CD4-positive, alpha-beta T cell (primary cell): Measurements from ENCODE around the gene MAPKAPK3. TPM values are rescaled to one million over a fixed set of nuclear protein-coding genes. Genes with fewer than 3 reads are reported as not detected.

Experiments used
- ATAC-seq: fragments of 200-7000 bp; cut with Tn5 transposase; one replicate; pipeline ENCODE4 v1.10.0; 2022; ENCODE audit warnings: mild to moderate bottlenecking; ENCODE audit not compliant: poor library complexity
- CTCF ChIA-PET: fragments of 350-600 bp; sonication (Branson Sonifier 250); formaldehyde crosslinking; loops from one replicate; lab custom pipeline; 2021; ENCODE audit warnings: antibody characterized with exemption, inconsistent platforms; lab: Charles Lee
- POLR2A ChIA-PET: fragments of 350-600 bp; sonication (Branson Sonifier 250); formaldehyde crosslinking; loops from one replicate; lab custom pipeline; 2021; ENCODE audit warnings: antibody characterized with exemption, inconsistent platforms; lab: Charles Lee
- DNase-seq, 14 experiments: peaks; one replicate each; pipeline ENCODE4 v3.0.0-alpha.2; 2013 to 2020; ENCODE audit warnings: mixed read lengths in 2 of 14
- H3K27ac ChIP-seq, 2 donors: one replicate each; pipeline versions ENCODE4 v1.5.1 to v1.7.0; 2013; ENCODE audit warnings: low read length in 2 of 2, low read depth in 1 of 2, mild to moderate bottlenecking in 1 of 2
- H3K27me3 ChIP-seq, 2 experiments: 1 replicate in 1 of 2; 2 replicates in 1 of 2; pipeline versions ENCODE4 v1.6.1 to v1.7.0; 2013; ENCODE audit warnings: low read length in 2 of 2, control low read depth in 1 of 2, mild to moderate bottlenecking in 1 of 2, moderate library complexity in 1 of 2; ENCODE audit not compliant: insufficient read depth in 2 of 2, control insufficient read depth in 1 of 2
- H3K36me3 ChIP-seq: one replicate; pipeline ENCODE4 v1.6.1; 2013; ENCODE audit warnings: low read length, control low read depth; ENCODE audit not compliant: insufficient read depth
- H3K4me1 ChIP-seq: one replicate; pipeline ENCODE4 v1.6.1; 2013; ENCODE audit warnings: low read length, control low read depth; ENCODE audit not compliant: insufficient read depth
- H3K4me3 ChIP-seq: one replicate; pipeline ENCODE4 v1.5.1; 2013; ENCODE audit warnings: mild to moderate bottlenecking, low read length, moderate library complexity
- H3K9me3 ChIP-seq, 2 experiments: 1 replicate in 1 of 2; 2 replicates in 1 of 2; pipeline versions ENCODE4 v1.6.1 to v1.7.0; 2013; ENCODE audit warnings: low read length in 2 of 2, mild to moderate bottlenecking in 2 of 2, control low read depth in 1 of 2, moderate library complexity in 1 of 2; ENCODE audit not compliant: control insufficient read depth in 1 of 2, insufficient read depth in 1 of 2
- H3K27ac Mint-ChIP-seq: one replicate; pipeline ENCODE4 v1.8.0; 2020; ENCODE audit warnings: mixed read lengths
- H3K27me3 Mint-ChIP-seq: one replicate; pipeline ENCODE4 v1.8.0; 2021; ENCODE audit warnings: mixed read lengths
- H3K36me3 Mint-ChIP-seq: one replicate; pipeline ENCODE4 v1.8.0; 2021; ENCODE audit warnings: low read depth, mixed read lengths
- H3K4me1 Mint-ChIP-seq: one replicate; pipeline ENCODE4 v1.8.0; 2021; ENCODE audit warnings: low read depth, mixed read lengths
- H3K4me3 Mint-ChIP-seq: one replicate; pipeline ENCODE4 v1.8.0; 2020; ENCODE audit warnings: mild to moderate bottlenecking, mixed read lengths
- H3K9me3 Mint-ChIP-seq: one replicate; pipeline ENCODE4 v1.8.0; 2020; ENCODE audit warnings: mixed read lengths
- intact Hi-C, 2 experiments: fragments of 100-400 bp; cut with DNase I in 1 of 2; cut with micrococcal nuclease in 1 of 2; formaldehyde crosslinking; loops; one replicate each; pipeline versions ENCODE4 v1.15.1 to v1.9.0; 2023 to 2025; cut with DNase I, micrococcal nuclease
- total RNA-seq, 174 experiments: library from RNA in 2 of 174; stranded (reverse) in 2 of 174; gene quantifications; one replicate each; pipeline ENCODE4 v1.2.3 and lab custom pipeline; 2021 to 2026
- TF ChIP-seq, protein P1 (sequence below): fragments of 200-600 bp; IDR thresholded peaks from one replicate; pipeline ENCODE4 v1.8.0; 2022; ENCODE audit warnings: antibody characterized with exemption, mild to moderate bottlenecking

Gene MAPKAPK3
- total RNA-seq, 2 experiments from 2014 or later = 16.4 to 16.6 TPM

DNA sequence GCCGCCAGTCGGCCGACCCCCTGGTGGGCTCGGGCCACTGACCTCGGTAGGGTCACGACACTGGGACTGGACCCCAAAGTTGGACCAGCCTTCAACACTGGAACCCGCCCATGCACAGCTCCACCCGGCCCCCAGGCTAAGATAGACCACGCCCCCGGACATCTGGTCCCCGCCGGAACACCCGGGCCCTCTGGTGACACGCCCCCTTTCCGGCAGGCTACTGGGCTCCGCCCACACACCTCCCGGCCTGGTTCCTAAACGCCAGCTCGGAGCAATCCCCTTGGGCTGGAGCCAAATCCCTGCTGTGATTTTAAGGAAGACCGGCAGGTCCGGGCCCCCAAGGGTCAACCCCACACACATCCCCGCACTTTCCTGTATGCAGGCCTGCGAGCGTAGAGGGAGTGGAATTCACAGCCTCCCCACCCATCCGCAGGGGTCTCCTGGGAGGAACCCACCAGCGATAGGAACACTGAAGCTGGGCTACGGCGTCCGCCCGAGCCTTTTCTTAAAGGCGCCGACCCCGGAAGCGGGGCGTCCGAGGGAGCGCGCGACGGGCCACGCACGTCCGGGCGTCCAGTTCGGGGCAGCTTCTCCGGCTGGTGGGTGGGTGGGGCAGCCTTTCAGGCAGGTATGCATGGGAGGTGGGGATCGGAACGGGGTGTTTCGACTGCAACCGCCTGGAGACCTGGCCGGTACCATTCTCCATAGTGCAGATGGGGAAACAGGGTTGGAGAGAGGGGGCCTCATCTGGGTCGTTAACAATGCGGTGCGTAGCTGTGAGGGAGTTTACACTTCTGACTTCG lies 47.8 kb upstream of the MAPKAPK3 start, which contains the start of gene HEMK1:
Gene HEMK1, plus strand, starts transcription at position 576 of the 803 bp plus-strand sequence. CDS start 1,583 bp downstream, outside the sequence.
- Mint-ChIP-seq H3K27me3 (no peaks in the 10 kb centered on the region), H3K4me1 (peaks cover 78% of the 10 kb centered on the region), H3K4me3 (peak within 1 kb of the TSS; percentile 97), H3K27ac (peak within 1 kb of the TSS; percentile 89), H3K9me3 (no peaks in the 10 kb centered on the region), H3K36me3 (peaks cover 20% of the 10 kb centered on the region)
- Histone ChIP-seq H3K27me3 (no peaks in the 10 kb centered on the region), H3K4me1 (peaks cover 79% of the 10 kb centered on the region), H3K9me3 (no peaks in the 10 kb centered on the region), H3K27ac (peak within 1 kb of the TSS; percentile 80 to 83), H3K36me3 (peaks cover 7% of the 10 kb centered on the region), H3K4me3 (peak within 1 kb of the TSS; percentile 77)
- ATAC-seq (peak; percentile 64), DNase-seq (peak; percentile 84 to 97 (median 91))
- intact Hi-C loops = loop anchor here (2.0 to 10.0 kb wide), 6 partner anchors 52 to 1966 kb away; partner anchors contain the start of genes MANF (in 2 of the 2), DCAF1 (in 1 of the 2), NT5DC2 (in 1 of the 2) and TEX264 (in 1 of the 2)
- TF ChIP-seq, protein P1, sequence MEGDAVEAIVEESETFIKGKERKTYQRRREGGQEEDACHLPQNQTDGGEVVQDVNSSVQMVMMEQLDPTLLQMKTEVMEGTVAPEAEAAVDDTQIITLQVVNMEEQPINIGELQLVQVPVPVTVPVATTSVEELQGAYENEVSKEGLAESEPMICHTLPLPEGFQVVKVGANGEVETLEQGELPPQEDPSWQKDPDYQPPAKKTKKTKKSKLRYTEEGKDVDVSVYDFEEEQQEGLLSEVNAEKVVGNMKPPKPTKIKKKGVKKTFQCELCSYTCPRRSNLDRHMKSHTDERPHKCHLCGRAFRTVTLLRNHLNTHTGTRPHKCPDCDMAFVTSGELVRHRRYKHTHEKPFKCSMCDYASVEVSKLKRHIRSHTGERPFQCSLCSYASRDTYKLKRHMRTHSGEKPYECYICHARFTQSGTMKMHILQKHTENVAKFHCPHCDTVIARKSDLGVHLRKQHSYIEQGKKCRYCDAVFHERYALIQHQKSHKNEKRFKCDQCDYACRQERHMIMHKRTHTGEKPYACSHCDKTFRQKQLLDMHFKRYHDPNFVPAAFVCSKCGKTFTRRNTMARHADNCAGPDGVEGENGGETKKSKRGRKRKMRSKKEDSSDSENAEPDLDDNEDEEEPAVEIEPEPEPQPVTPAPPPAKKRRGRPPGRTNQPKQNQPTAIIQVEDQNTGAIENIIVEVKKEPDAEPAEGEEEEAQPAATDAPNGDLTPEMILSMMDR = no peak
- POLR2A ChIA-PET = interaction anchor here (0.6 to 13.2 kb wide), 30 partner anchors 9 to 1475 kb away, joined by 3 to 446 read pairs (median 4); partner anchors contain the start of genes CACNA2D2, CISH, CYB561D2 and DCAF1
- CTCF ChIA-PET = interaction anchor here (0.7 to 6.8 kb wide), 11 partner anchors 8 to 803 kb away, joined by 3 to 234 read pairs (median 3); partner anchors contain the start of genes CISH and MAPKAPK3

DNA sequence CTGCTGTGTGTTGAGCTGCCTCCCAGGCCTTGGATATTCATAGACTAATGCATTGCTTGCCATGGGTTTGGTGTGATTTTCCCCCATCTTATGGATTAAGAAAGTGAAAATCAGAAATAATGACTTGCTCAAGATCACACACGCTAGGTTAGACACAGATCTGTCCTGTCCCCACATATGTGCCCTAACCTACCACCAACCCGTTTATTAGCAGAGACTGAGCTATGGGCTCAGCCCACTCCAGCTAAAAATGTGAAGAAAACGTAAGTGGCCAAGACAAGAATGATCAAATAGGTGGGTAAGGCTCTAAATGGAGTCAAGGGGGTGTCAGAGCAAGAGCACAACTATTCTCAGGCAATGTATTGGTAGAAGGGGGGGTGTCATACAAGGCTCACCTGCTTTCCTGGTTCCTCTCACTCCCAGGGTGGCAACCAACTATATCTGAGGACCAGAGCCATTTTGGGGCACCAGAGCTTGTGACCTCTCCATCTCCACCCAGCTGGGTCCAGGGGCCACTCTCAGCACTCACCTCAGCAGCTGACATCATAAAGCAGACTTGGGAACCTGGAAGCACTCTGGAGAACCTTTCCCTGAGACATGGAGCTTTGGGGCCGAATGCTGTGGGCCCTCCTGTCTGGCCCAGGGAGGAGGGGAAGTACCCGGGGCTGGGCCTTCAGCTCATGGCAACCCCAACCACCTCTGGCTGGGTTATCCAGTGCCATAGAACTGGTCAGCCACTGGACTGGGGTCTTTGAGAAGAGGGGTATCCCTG lies 46.3 kb upstream of the MAPKAPK3 start:
- H3K27ac ChIP-seq = peak overlapping the region; percentile 80 to 83
- H3K27me3 ChIP-seq = no peaks in the 10 kb centered on the region
- ATAC-seq (no peak), DNase-seq (no peak)
- no peak overlapping the region for H3K4me3 ChIP-seq
- H3K27ac Mint-ChIP-seq = peak overlapping the region; percentile 89
- H3K4me1 Mint-ChIP-seq = peaks cover 86% of the 10 kb centered on the region
- H3K9me3 Mint-ChIP-seq = no peaks in the 10 kb centered on the region
- peak overlapping the region; percentile 97 for H3K4me3 Mint-ChIP-seq
- TF ChIP-seq, protein P1 = no peak
- peaks cover 7% of the 10 kb centered on the region for H3K36me3 ChIP-seq
- peaks cover 94% of the 10 kb centered on the region for H3K4me1 ChIP-seq
- no peaks in the 10 kb centered on the region for H3K27me3 Mint-ChIP-seq
- intact Hi-C loops = loop anchor here in 1 of 2 experiments (5.0 kb wide), 1 partner anchor 802 kb away; no protein-coding TSS in a partner anchor
- ChIA-PET POLR2A (interaction anchor here (2.0 to 13.2 kb wide), 5 partner anchors 20 to 816 kb away, joined by 12 to 446 read pairs (median 27); partner anchors contain the start of genes CISH, MANF and MAPKAPK3), CTCF (interaction anchor here (0.9 to 6.8 kb wide), 6 partner anchors 10 to 872 kb away, joined by 3 to 234 read pairs (median 5); partner anchors contain the start of genes CISH and MAPKAPK3)
- H3K9me3 ChIP-seq = no peaks in the 10 kb centered on the region
- peaks cover 28% of the 10 kb centered on the region for H3K36me3 Mint-ChIP-seq

DNA sequence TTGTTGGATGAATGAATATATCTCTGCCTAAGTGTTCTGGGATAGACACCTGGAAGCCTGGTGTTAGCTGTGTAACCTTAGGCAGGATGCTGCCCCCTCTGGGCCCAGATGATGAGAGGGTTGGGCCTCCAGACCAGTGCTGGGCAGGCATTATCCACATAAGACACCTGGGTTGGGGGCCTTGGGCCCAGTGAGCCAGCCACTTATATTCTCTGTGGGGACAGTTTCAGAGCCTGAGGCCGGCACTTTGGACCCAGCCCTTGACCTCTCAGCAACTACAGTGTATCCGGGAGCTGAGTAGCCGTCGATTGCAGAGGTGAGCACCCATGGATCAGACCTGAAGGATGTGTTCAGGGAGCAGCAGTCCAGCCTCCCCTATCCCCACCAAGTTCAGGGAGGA lies 45.5 kb upstream of the MAPKAPK3 start:
- Histone ChIP-seq H3K36me3 (peaks cover 7% of the 10 kb centered on the region), H3K4me3 (no peak overlapping the region), H3K27ac (no peak overlapping the region), H3K27me3 (no peaks in the 10 kb centered on the region), H3K4me1 (peaks cover 97% of the 10 kb centered on the region), H3K9me3 (no peaks in the 10 kb centered on the region)
- H3K9me3 Mint-ChIP-seq = no peaks in the 10 kb centered on the region
- ATAC-seq (no peak), DNase-seq (no peak)
- POLR2A ChIA-PET = interaction anchor here (6.8 to 13.2 kb wide), 2 partner anchors 19 to 39 kb away, joined by 69 to 446 read pairs; partner anchors contain the start of genes CISH and MAPKAPK3
- peaks cover 28% of the 10 kb centered on the region for H3K36me3 Mint-ChIP-seq
- TF ChIP-seq, protein P1 = no peak
- H3K4me1 Mint-ChIP-seq = peaks cover 80% of the 10 kb centered on the region
- H3K4me3 Mint-ChIP-seq = no peak overlapping the region
- no peaks in the 10 kb centered on the region for H3K27me3 Mint-ChIP-seq
- peak overlapping the region; percentile 89 for H3K27ac Mint-ChIP-seq
- CTCF ChIA-PET = interaction anchor here (1.4 to 6.8 kb wide), 4 partner anchors 17 to 872 kb away, joined by 3 to 234 read pairs (median 14); partner anchors contain the start of genes CISH and MAPKAPK3
- intact Hi-C loops = loop anchor here in 1 of 2 experiments (5.0 kb wide), 1 partner anchor 801 kb away; no protein-coding TSS in a partner anchor
